GM19372 (cell line): Measurements from ENCODE around the gene ZNF45.
"Not testable (repeated sequence)": the region's sequence is repeated elsewhere in the genome, so short reads cannot be mapped to it uniquely, and the experiment has no call there.

ENCODE experiments used
- ATAC-seq: cut with Tn5 transposase; IDR thresholded peaks from one replicate; pipeline ENCODE4 v1.9.1; 2021; ENCODE audit warnings: mild to moderate bottlenecking, low read depth, moderate library complexity; ENCODE audit not compliant: unreplicated experiment

ZNF45 gene

GRCh38 chr19:43914051-43914450 lies 21.0 kb downstream of the ZNF45 start:
- ATAC-seq: no peak

GRCh38 chr19:43913383-43913782 lies 21.7 kb downstream of the ZNF45 start:
- no peak for ATAC-seq

GRCh38 chr19:43910884-43911283 lies 24.2 kb downstream of the ZNF45 start:
- ATAC-seq: no peak

GRCh38 chr19:43908659-43909058 lies 26.4 kb downstream of the ZNF45 start:
- ATAC-seq: no peak

- ATAC-seq: no peak
Measured at GRCh38 chr19:43906774-43907173, 28.3 kb downstream of the ZNF45 start.

GRCh38 chr19:43905897-43906296 lies 29.2 kb downstream of the ZNF45 start:
- ATAC-seq: no peak

- no peak for ATAC-seq
Measured at GRCh38 chr19:43902399-43902798, 32.7 kb downstream of the ZNF45 start.

- no peak for ATAC-seq
Measured at GRCh38 chr19:43901395-43902390, 33.4 kb downstream of the ZNF45 start.

- no peak for ATAC-seq
Measured at GRCh38 chr19:43895727-43896308, 39.3 kb downstream of the ZNF45 start.

- no peak for ATAC-seq
Measured at GRCh38 chr19:43883864-43884263, 51.2 kb downstream of the ZNF45 start, which contains the start of gene ZNF404. TSS of gene ZNF404 (minus strand) at chr19:43883964.

GRCh38 chr19:43880483-43880882 lies 54.6 kb downstream of the ZNF45 start:
- no peak for ATAC-seq

GRCh38 chr19:43872547-43873336 lies 62.3 kb downstream of the ZNF45 start:
- no peak for ATAC-seq

GRCh38 chr19:43866923-43867322 lies 68.2 kb downstream of the ZNF45 start:
- not testable (repeated sequence) for ATAC-seq
